GM19438 (cell line): ENCODE results near the gene PRKAR1B.

ENCODE experiments used
- ATAC-seq: cut with Tn5 transposase; IDR thresholded peaks from one replicate; pipeline ENCODE4 v1.9.1; 2021; ENCODE audit warnings: low read depth; ENCODE audit not compliant: unreplicated experiment

The PRKAR1B gene

GRCh38 chr7:594212-594913 is 132.7 kb downstream of the PRKAR1B start:
- ATAC-seq: no peak

- ATAC-seq: no peak
These were observed 133.6 kb downstream of the PRKAR1B start for GRCh38 chr7:593324-594115.

GRCh38 chr7:591856-592628 is 135.0 kb downstream of the PRKAR1B start:
- ATAC-seq: no peak

GRCh38 chr7:590731-591551 is 136.1 kb downstream of the PRKAR1B start:
- no peak for ATAC-seq

GRCh38 chr7:589781-590575 is 137.1 kb downstream of the PRKAR1B start:
- no peak for ATAC-seq

- ATAC-seq: no peak
These were observed 139.3 kb downstream of the PRKAR1B start for GRCh38 chr7:587767-588166.

- ATAC-seq: no peak
These were observed 140.6 kb downstream of the PRKAR1B start for GRCh38 chr7:586494-586893.

GRCh38 chr7:585873-586272 is 141.2 kb downstream of the PRKAR1B start:
- no peak for ATAC-seq

GRCh38 chr7:585229-585711 is 141.8 kb downstream of the PRKAR1B start:
- no peak for ATAC-seq

GRCh38 chr7:584820-585219 is 142.3 kb downstream of the PRKAR1B start:
- ATAC-seq: no peak

GRCh38 chr7:584122-584465 is 143.0 kb downstream of the PRKAR1B start:
- no peak for ATAC-seq

GRCh38 chr7:583410-584121 is 143.5 kb downstream of the PRKAR1B start:
- ATAC-seq: no peak

- no peak for ATAC-seq
These were observed 144.2 kb downstream of the PRKAR1B start for GRCh38 chr7:582931-583330.

GRCh38 chr7:582081-582835 is 144.8 kb downstream of the PRKAR1B start:
- no peak for ATAC-seq

GRCh38 chr7:578386-578785 is 148.7 kb downstream of the PRKAR1B start:
- no peak for ATAC-seq

- no peak for ATAC-seq
These were observed 149.2 kb downstream of the PRKAR1B start for GRCh38 chr7:577741-578370.

- ATAC-seq: no peak
These were observed 149.8 kb downstream of the PRKAR1B start for GRCh38 chr7:577278-577665.
